Right atrium auricular region (tissue), 2 donors: Measurements from ENCODE around the gene PHOSPHO2. TPM values are rescaled to one million over a fixed set of nuclear protein-coding genes. Genes with fewer than 3 reads are reported as not detected.

Experiments
- DNase-seq: peaks from one replicate; pipeline ENCODE4 v3.0.0-alpha.2; 2019; ENCODE audit warnings: low spot score
- H3K27ac ChIP-seq, 2 donors: fragments of 200-600 bp; sonication (generic); 1 replicate in 1 of 2; 2 replicates in 1 of 2; pipeline ENCODE4 v1.5.1; 2016 to 2019
- H3K27me3 ChIP-seq, 2 donors: fragments of 200-600 bp; sonication (generic); one replicate each; pipeline versions ENCODE4 v1.5.1 to v1.6.0; 2017 to 2019
- H3K36me3 ChIP-seq: fragments of 200-600 bp; sonication (generic); one replicate; pipeline ENCODE4 v1.5.1; 2016
- H3K4me1 ChIP-seq, 2 donors: fragments of 200-600 bp; sonication (generic); one replicate each; pipeline versions ENCODE4 v1.5.1 to v1.6.0; 2017 to 2019
- H3K4me3 ChIP-seq, 2 donors: fragments of 200-600 bp; sonication (generic); 1 replicate in 1 of 2; 2 replicates in 1 of 2; pipeline ENCODE4 v1.5.1; 2017 to 2019; ENCODE audit warnings: mild to moderate bottlenecking in 1 of 2, moderate library complexity in 1 of 2
- H3K9me3 ChIP-seq, 2 donors: fragments of 200-600 bp; sonication (generic); one replicate each; pipeline ENCODE4 v1.5.1; 2019
- total RNA-seq, 2 donors: library from RNA; depleted of rRNA; stranded (reverse); fragments of >200 nt; gene quantifications; one replicate each; pipeline ENCODE4 v1.1.0, GENCODE V29; 2016
- TF ChIP-seq, protein P1 (sequence below), 2 donors: fragments of 200-600 bp; sonication (generic); IDR thresholded peaks; one replicate each; pipeline ENCODE4 v1.5.1; 2019; ENCODE audit warnings: antibody characterized with exemption in 2 of 2

Gene PHOSPHO2, protein sequence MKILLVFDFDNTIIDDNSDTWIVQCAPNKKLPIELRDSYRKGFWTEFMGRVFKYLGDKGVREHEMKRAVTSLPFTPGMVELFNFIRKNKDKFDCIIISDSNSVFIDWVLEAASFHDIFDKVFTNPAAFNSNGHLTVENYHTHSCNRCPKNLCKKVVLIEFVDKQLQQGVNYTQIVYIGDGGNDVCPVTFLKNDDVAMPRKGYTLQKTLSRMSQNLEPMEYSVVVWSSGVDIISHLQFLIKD
- 1 to 10 TPM; 3.4 to 4.8 TPM for total RNA-seq

DNA sequence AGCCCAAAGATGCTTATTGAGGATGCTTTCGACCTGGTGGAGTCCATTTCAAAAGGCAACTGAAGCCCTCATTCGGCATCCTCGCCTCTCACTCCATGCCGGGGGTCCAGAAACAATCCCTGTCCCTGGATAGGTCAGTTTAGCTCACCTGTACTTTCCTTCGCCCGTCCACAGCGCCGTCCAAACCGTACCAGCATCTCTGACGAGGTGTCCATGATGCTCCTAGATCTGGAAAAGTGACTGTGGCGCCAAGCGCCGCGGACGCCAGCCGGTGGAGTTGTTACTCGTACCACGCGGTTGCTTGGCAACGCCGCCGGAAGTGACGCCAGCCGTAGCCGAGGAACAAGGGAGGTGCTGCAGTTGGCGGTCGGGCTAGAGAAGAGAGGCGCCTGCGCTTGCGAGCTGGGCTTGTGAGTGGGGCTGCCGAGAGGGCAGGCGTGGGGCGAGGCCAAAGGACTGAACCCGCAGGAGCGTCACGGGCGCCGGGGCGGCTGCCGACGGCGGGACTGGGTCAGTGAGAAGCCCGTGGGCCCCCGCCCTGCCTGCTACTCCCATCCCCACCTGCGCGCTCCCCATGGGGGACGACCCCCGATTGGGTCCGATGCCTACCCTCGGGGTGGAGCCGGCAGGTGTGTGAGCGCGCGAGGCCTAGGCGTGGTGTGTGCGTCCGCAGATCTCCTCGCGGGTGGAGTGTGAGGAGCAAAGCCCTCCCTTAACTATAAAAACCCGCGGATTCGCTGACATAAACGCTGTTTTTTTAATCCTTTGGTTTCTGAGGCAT is at the start of gene PHOSPHO2, which contains the start of gene CFAP210:
Gene PHOSPHO2, plus strand, starts transcription at position 357 of the 781 bp plus-strand sequence. CDS start 6,503 bp downstream, outside the sequence.
Gene CFAP210, minus strand, starts transcription at position 293 of the 781 bp plus-strand sequence. Its CDS starts 78 bp downstream, at position 215.
- Histone ChIP-seq H3K9me3 (peaks cover 0 to 5% of the 10 kb centered on the region in 2 donors), H3K27me3 (no peaks in the 10 kb centered on the region), H3K4me3 (peak within 1 kb of the TSS; percentile 55 to 81), H3K36me3 (no peaks in the 10 kb centered on the region), H3K27ac (peak within 1 kb of the TSS; percentile 82 to 87), H3K4me1 (peaks cover 0 to 17% of the 10 kb centered on the region in 2 donors)
- TF ChIP-seq, protein P1, sequence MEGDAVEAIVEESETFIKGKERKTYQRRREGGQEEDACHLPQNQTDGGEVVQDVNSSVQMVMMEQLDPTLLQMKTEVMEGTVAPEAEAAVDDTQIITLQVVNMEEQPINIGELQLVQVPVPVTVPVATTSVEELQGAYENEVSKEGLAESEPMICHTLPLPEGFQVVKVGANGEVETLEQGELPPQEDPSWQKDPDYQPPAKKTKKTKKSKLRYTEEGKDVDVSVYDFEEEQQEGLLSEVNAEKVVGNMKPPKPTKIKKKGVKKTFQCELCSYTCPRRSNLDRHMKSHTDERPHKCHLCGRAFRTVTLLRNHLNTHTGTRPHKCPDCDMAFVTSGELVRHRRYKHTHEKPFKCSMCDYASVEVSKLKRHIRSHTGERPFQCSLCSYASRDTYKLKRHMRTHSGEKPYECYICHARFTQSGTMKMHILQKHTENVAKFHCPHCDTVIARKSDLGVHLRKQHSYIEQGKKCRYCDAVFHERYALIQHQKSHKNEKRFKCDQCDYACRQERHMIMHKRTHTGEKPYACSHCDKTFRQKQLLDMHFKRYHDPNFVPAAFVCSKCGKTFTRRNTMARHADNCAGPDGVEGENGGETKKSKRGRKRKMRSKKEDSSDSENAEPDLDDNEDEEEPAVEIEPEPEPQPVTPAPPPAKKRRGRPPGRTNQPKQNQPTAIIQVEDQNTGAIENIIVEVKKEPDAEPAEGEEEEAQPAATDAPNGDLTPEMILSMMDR (IDR thresholded peaks at IDR 0.05), result no peak
- peak; percentile 100 for DNase-seq

DNA sequence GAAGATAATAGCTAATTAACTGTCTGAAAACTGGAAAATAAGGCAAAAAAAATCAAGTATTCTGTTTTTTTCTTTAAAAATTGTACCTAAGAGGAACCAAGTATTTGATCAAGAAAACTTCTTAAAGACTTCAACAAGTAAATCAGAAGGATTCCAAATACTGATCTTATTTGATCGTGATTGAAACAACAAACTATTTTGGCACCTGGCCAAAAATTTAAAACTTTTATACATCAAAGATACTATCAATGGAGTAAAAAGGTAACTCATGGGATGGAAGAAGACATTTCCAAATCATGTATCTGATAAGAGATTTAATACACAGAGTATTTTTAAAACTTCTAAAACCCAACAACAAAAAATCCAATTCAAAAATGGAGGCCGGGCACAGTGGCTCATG is 46.8 kb upstream of the PHOSPHO2 start:
- no peaks in the 10 kb centered on the region for H3K9me3 ChIP-seq
- H3K4me1 ChIP-seq, result no peaks in the 10 kb centered on the region
- TF ChIP-seq, protein P1 (IDR thresholded peaks at IDR 0.05), result no peak
- H3K4me3 ChIP-seq, result no peak overlapping the region
- no peak overlapping the region for H3K27ac ChIP-seq
- no peaks in the 10 kb centered on the region for H3K27me3 ChIP-seq
- H3K36me3 ChIP-seq, result no peaks in the 10 kb centered on the region
- no peak for DNase-seq

DNA sequence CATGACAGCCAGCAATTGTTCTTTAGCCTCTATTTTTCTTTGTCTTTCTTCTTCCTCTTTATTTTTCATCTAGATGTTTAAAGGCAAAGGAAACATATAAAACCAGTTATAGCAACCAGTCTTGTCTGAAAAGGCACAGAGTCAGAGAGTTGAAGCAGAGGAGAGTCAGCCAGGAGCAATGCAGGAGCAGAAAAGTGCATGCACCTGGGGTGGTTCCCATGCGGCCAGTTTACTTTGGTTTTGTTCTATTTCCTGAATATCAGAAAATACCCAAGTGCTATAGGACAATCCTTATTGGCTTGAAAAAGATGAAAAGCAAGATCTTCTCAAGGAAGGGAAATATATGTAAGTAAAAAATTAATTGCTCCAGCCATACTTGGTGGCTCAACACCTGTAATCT is 45.0 kb upstream of the PHOSPHO2 start:
- DNase-seq, result no peak
- TF ChIP-seq, protein P1 (IDR thresholded peaks at IDR 0.05), result no peak
- Histone ChIP-seq H3K27me3 (no peaks in the 10 kb centered on the region), H3K36me3 (no peaks in the 10 kb centered on the region), H3K27ac (no peak overlapping the region), H3K4me3 (no peak overlapping the region), H3K9me3 (no peaks in the 10 kb centered on the region), H3K4me1 (no peaks in the 10 kb centered on the region)

DNA sequence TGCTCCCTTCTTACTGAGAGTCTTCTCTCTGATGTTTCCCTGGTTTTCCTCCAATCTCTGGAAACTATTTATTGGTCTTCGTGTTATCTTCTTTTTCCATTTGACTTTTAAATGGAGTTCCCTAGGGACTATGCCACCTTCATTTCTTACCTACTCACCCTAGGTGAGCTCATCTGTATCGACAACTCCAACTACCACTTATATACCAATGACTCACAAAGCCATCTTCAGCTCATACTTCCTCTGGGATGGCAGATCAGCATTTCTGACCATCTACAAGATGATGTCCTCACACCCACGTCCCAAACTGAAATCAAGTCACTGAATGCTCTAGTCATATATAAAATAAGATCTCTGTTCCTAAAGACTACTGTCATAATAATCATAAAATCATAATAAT is 40.6 kb upstream of the PHOSPHO2 start:
- Histone ChIP-seq H3K36me3 (no peaks in the 10 kb centered on the region), H3K9me3 (no peaks in the 10 kb centered on the region), H3K27me3 (no peaks in the 10 kb centered on the region), H3K4me1 (no peaks in the 10 kb centered on the region), H3K4me3 (no peak overlapping the region), H3K27ac (no peak overlapping the region)
- no peak for DNase-seq
- TF ChIP-seq, protein P1 (IDR thresholded peaks at IDR 0.05), result no peak

DNA sequence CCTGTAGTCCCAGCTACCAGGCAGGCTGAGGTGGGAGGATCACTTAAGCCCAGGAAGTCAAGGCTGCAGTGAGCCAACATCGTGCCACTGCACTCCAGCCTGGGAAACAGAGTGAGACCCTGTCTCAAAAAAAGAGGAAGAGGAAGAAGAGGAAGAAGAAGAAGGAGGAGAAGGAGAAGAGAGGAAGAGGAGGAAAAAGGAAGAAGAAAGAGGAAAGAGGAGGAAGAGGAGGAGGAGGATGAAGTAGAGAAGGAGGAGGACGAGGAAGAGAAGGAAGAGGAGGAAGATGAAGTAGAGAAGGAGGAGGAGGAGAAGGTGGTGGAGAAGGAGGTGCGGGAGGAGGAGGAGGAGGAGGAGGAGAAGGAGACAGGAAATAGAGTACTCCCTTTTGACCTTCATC is 38.1 kb upstream of the PHOSPHO2 start:
- H3K36me3 ChIP-seq, result no peaks in the 10 kb centered on the region
- TF ChIP-seq, protein P1 (IDR thresholded peaks at IDR 0.05), result no peak
- no peak overlapping the region for H3K27ac ChIP-seq
- no peak for DNase-seq
- no peak overlapping the region for H3K4me3 ChIP-seq
- no peaks in the 10 kb centered on the region for H3K27me3 ChIP-seq
- H3K9me3 ChIP-seq, result no peaks in the 10 kb centered on the region
- H3K4me1 ChIP-seq, result no peaks in the 10 kb centered on the region
